ENCODE results near the gene BACH2.
"Not testable (repeated sequence)": the region's sequence is repeated elsewhere in the genome, so short reads cannot be mapped to it uniquely, and the experiment has no call there.

Gene BACH2

DNA sequence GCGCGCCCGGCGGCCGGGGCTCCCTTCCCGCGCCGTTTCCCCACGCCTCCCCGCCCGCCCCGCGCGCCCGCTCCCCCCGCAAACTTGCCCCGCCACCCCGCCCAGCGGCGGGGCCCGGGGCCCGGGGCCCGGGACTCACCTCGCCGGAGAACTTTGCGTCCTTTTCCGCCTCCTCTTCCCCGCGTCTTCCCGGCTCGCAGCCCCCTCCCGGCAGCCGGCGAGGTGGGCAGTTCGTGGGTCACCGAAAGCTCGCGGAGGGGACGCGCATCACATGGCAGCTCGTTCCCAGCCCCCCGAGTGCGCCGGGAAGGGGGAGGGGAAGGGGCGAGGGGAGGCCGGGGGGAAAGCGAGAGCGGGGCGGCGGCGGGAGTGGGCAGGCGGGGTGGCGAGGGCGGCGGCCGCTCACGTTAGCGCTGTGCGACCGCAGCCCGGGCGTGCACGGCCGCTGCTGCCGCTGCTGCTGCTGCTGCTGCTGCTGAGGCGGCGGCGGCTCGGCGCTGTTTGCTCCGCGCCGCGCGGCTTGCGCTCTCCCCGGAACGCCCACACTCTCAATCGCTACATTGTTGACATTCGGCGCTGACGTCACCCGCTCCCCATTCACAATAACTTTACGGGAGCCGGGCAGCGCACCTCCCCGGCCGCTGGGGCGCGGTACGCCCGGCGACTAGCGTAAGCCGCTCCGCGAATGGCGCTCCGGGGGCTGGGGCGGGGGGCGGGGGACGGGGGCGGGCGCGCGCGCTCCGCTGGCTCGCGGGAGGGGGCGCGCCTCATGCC lies at the start of gene BACH2:
Gene BACH2, minus strand, starts transcription at position 503 of the 774 bp plus-strand sequence. CDS start 287,999 bp downstream, outside the sequence.
- TF ChIP-seq CTCF (conservative IDR thresholded peaks at IDR 0.05; ENCODE audit: low read depth, low read length) = peak; percentile 30
- DNase-seq (ENCODE audit: low read depth) = peak; percentile 83
- H3K4me3 ChIP-seq (ENCODE audit: low read depth, low read length) = peak within 1 kb of the TSS; percentile 66

DNA sequence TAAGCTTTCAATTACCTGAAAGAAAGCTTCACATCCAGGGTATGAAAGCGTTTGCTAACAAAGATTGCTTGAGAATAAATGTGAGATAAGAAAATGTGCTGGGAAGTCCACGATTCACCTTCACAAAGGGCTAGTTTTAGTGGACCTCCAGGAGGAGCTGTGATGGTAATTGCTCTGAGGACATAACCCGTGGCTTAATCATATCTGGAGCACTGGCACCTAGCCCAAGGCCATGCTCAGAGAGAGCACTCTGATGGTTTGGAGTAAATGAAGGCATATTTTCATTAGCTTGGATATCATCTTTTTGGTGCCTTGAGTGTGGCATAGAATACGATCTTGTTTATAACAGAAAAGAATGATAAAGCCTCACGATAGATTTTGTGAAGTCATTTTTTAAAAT lies 46.9 kb upstream of the BACH2 start:
- DNase-seq (ENCODE audit: low read depth) = peak; percentile 54
- no peak overlapping the region for H3K4me3 ChIP-seq (ENCODE audit: low read depth, low read length)
- peak; percentile 41 for TF ChIP-seq CTCF (conservative IDR thresholded peaks at IDR 0.05; ENCODE audit: low read depth, low read length)

DNA sequence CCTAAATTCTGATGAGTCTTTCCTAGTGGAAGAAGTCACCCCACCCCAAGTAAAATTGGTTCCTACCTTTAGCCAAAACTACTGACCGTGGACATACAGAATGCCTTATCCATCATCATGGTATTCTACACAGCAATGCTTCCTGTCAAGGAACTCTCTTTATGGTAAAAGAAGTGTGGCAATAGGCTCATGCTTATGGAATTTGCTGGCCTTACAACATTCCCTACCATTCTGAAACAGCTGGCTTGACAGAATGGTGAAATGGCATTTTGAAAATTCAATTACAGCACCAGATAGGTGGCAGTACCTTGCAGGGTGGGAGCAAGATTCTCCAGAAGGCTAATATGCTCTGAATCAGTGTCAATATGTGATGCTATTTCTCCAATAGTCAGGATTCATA lies 41.8 kb upstream of the BACH2 start:
- no peak overlapping the region for H3K4me3 ChIP-seq (ENCODE audit: low read depth, low read length)
- peak; percentile 43 for DNase-seq (ENCODE audit: low read depth)
- no peak for TF ChIP-seq CTCF (conservative IDR thresholded peaks at IDR 0.05; ENCODE audit: low read depth, low read length)

- no peak overlapping the region for H3K4me3 ChIP-seq (ENCODE audit: low read depth, low read length)
- no peak for TF ChIP-seq CTCF (conservative IDR thresholded peaks at IDR 0.05; ENCODE audit: low read depth, low read length)
- DNase-seq (ENCODE audit: low read depth) = no peak
Measured at GRCh38 chr6:90336388-90336947, 39.8 kb upstream of the BACH2 start.

DNA sequence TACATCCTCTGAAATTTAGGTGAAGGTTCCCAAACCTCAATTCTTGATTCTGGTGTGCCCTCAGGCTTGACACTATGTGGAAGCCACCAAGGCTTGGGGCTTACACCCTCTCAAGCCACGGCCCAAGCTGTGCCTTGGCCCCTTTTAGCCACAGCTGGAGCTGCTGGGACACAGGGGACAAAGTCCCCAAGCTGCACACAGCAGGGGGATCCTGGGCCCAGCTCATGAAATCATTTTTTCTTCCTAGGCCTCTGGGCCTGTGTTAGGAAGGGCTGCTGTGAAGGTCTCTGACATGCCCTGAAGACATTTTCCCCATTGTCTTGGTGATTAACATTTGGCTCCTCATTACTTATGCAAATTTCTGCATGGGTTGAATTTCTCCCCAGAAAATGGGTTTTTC lies 37.3 kb upstream of the BACH2 start:
- TF ChIP-seq CTCF (conservative IDR thresholded peaks at IDR 0.05; ENCODE audit: low read depth, low read length) = no peak
- no peak for DNase-seq (ENCODE audit: low read depth)
- H3K4me3 ChIP-seq (ENCODE audit: low read depth, low read length) = no peak overlapping the region

GRCh38 chr6:90332978-90333543 lies 36.4 kb upstream of the BACH2 start:
- H3K4me3 ChIP-seq (ENCODE audit: low read depth, low read length); DNase-seq (ENCODE audit: low read depth): not testable (repeated sequence)

GRCh38 chr6:90329386-90330077 lies 32.9 kb upstream of the BACH2 start:
- DNase-seq (ENCODE audit: low read depth) = no peak
- H3K4me3 ChIP-seq (ENCODE audit: low read depth, low read length) = no peak overlapping the region
- no peak for TF ChIP-seq CTCF (conservative IDR thresholded peaks at IDR 0.05; ENCODE audit: low read depth, low read length)
